ENCODE data around the gene EDDM13.
A peak's percentile ranks its signal among the peaks of the same experiment; 100 is the strongest.

DNA sequence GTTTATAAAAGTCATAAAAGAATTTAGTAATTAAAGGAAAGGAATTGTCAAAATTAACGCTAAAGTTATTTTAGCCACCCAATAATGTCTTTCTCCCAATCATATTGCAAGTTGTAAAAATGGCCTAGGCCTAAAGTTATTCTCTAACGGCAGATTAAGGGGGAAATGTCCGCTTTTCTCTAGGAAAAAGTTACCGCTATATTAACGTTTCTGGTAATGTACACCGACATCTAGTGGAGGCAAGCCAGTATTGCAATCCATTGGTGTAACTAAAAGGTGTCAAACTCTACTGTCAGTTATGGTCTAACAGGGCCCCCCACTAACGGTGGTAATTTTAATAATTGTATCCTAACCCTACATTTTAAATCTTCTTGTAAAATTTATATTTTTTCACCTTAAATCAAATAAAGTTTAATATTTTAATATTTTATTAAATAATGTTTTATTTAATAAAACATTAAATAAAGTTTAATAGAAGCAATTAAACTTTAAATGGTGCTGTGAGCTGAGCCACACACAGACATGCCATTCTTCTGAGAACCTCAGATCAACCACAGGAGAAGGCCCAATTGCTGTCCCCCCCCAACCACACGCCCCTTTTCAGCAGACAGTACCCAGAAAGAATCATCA is 78.0 kb downstream of the EDDM13 start:
- peak; percentile 56 to 75 for TF ChIP-seq CTCF (IDR thresholded peaks at IDR 0.05; ENCODE audit: extremely low read depth in 1 of 2, insufficient read depth in 1 of 2, low read depth in 1 of 2, low read length in 2 of 2)
- no peak for TF ChIP-seq POLR2A (IDR thresholded peaks at IDR 0.05; ENCODE audit: low read depth, low read length)
- TF ChIP-seq, protein P1, sequence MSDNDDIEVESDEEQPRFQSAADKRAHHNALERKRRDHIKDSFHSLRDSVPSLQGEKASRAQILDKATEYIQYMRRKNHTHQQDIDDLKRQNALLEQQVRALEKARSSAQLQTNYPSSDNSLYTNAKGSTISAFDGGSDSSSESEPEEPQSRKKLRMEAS (IDR thresholded peaks at IDR 0.05; ENCODE audit: insufficient read depth, insufficient read length) = no peak
